K562 (cell line): Measurements from ENCODE around the gene PCF11. TPM values are rescaled to one million over a fixed set of nuclear protein-coding genes. Genes with fewer than 3 reads are reported as not detected.

Experiments used
- BCL6 ChIP-seq: fragments of 250-450 bp; sonication (Bioruptor Pico); IDR thresholded peaks from 2 replicates; pipeline ENCODE4 v1.4.0; 2020
- CBFA2T3 ChIP-seq: fragments of 450-650 bp; IDR thresholded peaks from 2 replicates; pipeline ENCODE4 v1.6.1; 2017
- CHD4 ChIP-seq: fragments of 200-600 bp; sonication (generic); IDR thresholded peaks from 3 replicates; pipeline ENCODE4 v1.6.1; 2012; ENCODE audit warnings: low read depth, mild to moderate bottlenecking, mixed read lengths, low read length, inconsistent platforms; ENCODE audit not compliant: insufficient read depth, insufficient replicate concordance, poor library complexity, severe bottlenecking
- EP300 ChIP-seq: IDR thresholded peaks from 2 replicates; pipeline ENCODE4 v1.6.1; 2012; ENCODE audit warnings: low read length, improper control_type of control experiment
- ETV1 ChIP-seq: fragments of 450-650 bp; conservative IDR thresholded peaks from 2 replicates; pipeline ENCODE4 v1.6.1; 2016; ENCODE audit warnings: missing genetic modification characterization, control low read depth, low read depth, missing compliant biosample characterization
- FOXM1 ChIP-seq, 2 experiments: fragments of 450-650 bp in 1 of 2; sonication (generic) in 1 of 2; formaldehyde crosslinking in 1 of 2; IDR thresholded peaks; 2 replicates each; pipeline versions ENCODE4 v1.6.1 to v1.9.0; 2017 to 2022; ENCODE audit warnings: low read depth in 2 of 2, mild to moderate bottlenecking in 2 of 2, missing genetic modification reagents in 1 of 2, moderate library complexity in 1 of 2
- KDM5B ChIP-seq: fragments of 200-600 bp; sonication (generic); IDR thresholded peaks from 2 replicates; pipeline ENCODE4 v1.6.1; 2012; ENCODE audit warnings: low read depth, mild to moderate bottlenecking, moderate library complexity, low read length, control low read depth, inconsistent platforms; ENCODE audit not compliant: insufficient replicate concordance
- L3MBTL2 ChIP-seq: fragments of 450-650 bp; IDR thresholded peaks from 2 replicates; pipeline ENCODE4 v1.6.1; 2016; ENCODE audit warnings: mild to moderate bottlenecking, moderate library complexity
- MTA2 ChIP-seq: fragments of 450-650 bp; IDR thresholded peaks from 2 replicates; pipeline ENCODE4 v1.6.1; 2016; ENCODE audit warnings: low read depth
- PRDM10 ChIP-seq: fragments of 450-650 bp; IDR thresholded peaks from 2 replicates; pipeline ENCODE4 v1.6.1; 2018; ENCODE audit not compliant: partially characterized antibody
- RBM25 ChIP-seq: fragments of 200-400 bp; formaldehyde crosslinking; IDR thresholded peaks from 2 replicates; pipeline ENCODE4 v1.6.1; 2018; ENCODE audit warnings: low read length, low read depth, moderate library complexity; ENCODE audit not compliant: severe bottlenecking
- SIN3A ChIP-seq, 2 experiments: fragments of 150-350 bp in 1 of 2; IDR thresholded peaks; 2 replicates each; pipeline ENCODE4 v1.6.1; 2011 to 2016; ENCODE audit warnings: borderline replicate concordance in 2 of 2, low read depth in 2 of 2, low read length in 2 of 2, mild to moderate bottlenecking in 2 of 2, moderate library complexity in 2 of 2; ENCODE audit not compliant: control insufficient read depth in 1 of 2
- SMARCA5 ChIP-seq: fragments of 450-650 bp; IDR thresholded peaks from 2 replicates; pipeline ENCODE4 v1.6.1; 2016
- TAF7 ChIP-seq: fragments of 450-650 bp; IDR thresholded peaks from 2 replicates; pipeline ENCODE4 v1.6.1; 2016; ENCODE audit warnings: missing genetic modification characterization, missing compliant biosample characterization
- ZBTB9 ChIP-seq: fragments of 450-650 bp; formaldehyde crosslinking; IDR thresholded peaks from 2 replicates; pipeline ENCODE4 v1.4.0; 2020; ENCODE audit warnings: mild to moderate bottlenecking, moderate library complexity
- ZKSCAN8 ChIP-seq: fragments of 200-800 bp; sonication (Bioruptor generic); IDR thresholded peaks from 2 replicates; pipeline ENCODE4 v1.6.1; 2016; ENCODE audit warnings: missing genetic modification characterization, missing compliant biosample characterization
- ZNF121 ChIP-seq: sonication (generic); formaldehyde crosslinking; conservative IDR thresholded peaks from 2 replicates; pipeline ENCODE4 v1.8.0; 2022; ENCODE audit warnings: missing genetic modification reagents
- ZNF212 ChIP-seq: fragments of 450-650 bp; formaldehyde crosslinking; IDR thresholded peaks from 2 replicates; pipeline ENCODE4 v1.4.0; 2020; ENCODE audit warnings: mild to moderate bottlenecking
- ZSCAN29 ChIP-seq: fragments of 450-650 bp; IDR thresholded peaks from 2 replicates; pipeline ENCODE4 v1.6.1; 2017
- polyA plus RNA-seq, 8 experiments: library from polyadenylated mRNA; depleted of rRNA in 4 of 8; stranded (reverse) in 5 of 8; unstranded in 3 of 8; fragments of >200 nt; fragmentation: Nextera tagmentation in 2 of 8; fragmentation: Illumina TruSeq in 1 of 8; extraction: Ambion mirVana in 2 of 8; extraction: Trizol in 1 of 8; gene quantifications; 2 replicates each; pipeline versions ENCODE4 v1.2.1 to v1.2.3, GENCODE V29; 2011 to 2014; ENCODE audit warnings: inconsistent platforms in 1 of 8, missing spikeins in 1 of 8
- total RNA-seq, 7 experiments: library from RNA; depleted of rRNA in 6 of 7; stranded (reverse); fragments of >200 nt in 6 of 7; fragmentation: Illumina TruSeq in 2 of 7; extraction: Trizol in 2 of 7; gene quantifications; 2 replicates each; pipeline versions ENCODE4 v1.2.1 to v1.2.3, GENCODE V29; 2011 to 2021; ENCODE audit warnings: low replicate concordance in 1 of 7
- TF ChIP-seq, protein P1 (sequence below): fragments of 200-800 bp; sonication (Bioruptor generic); IDR thresholded peaks from 2 replicates; pipeline ENCODE4 v1.6.1; 2017; ENCODE audit warnings: missing genetic modification characterization, missing compliant biosample characterization

PCF11 gene
- total and polyA plus RNA-seq, 9 of the 15 experiments (the other 6 are each of a cell fraction or from before 2014, with no cell fraction given): 9.3 to 91.6 (median 54.4) TPM

GRCh38 chr11:83194281-83195142 is 37.6 kb downstream of the PCF11 start (continued):
- TF ChIP-seq PRDM10 (peak; percentile 51), SIN3A (IDR thresholded peaks at IDR 0.05; ENCODE audit: borderline replicate concordance in 2 of 2, control insufficient read depth in 1 of 2, low read depth in 2 of 2, low read length in 2 of 2) (peak in 1 of 2 experiments; percentile 38; a peak in 1 of 4 replicates), TAF7 (tag) (peak; percentile 17; the same call in 1 of the 2 replicates), ZNF121 (no peak), RBM25 (no peak), ZSCAN29 (peak; percentile 99), L3MBTL2 (peak; percentile 28; the same call in 1 of the 2 replicates), BCL6 (no peak), EP300 (peak; percentile 9; the same call in 1 of the 2 replicates), CBFA2T3 (no peak), CHD4 (peak; percentile 18), ZNF212 (CRISPR knock-in tag) (no peak), MTA2 (0 out of 2 replicates have a peak, but pooled peaks have one; percentile 12), ETV1 (tag) (peak; percentile 26; the same call in 1 of the 2 replicates), SMARCA5 (peak; percentile 41; the same call in 1 of the 2 replicates), ZBTB9 (CRISPR knock-in tag) (0 out of 2 replicates have a peak, but pooled peaks have one; percentile 62), ZKSCAN8 (CRISPR knock-in tag) (no peak), FOXM1 (IDR thresholded peaks at IDR 0.05; ENCODE audit: low read depth) (no peak), FOXM1 (CRISPR knock-in tag; IDR thresholded peaks at IDR 0.05; ENCODE audit: low read depth) (no peak), KDM5B (peak; percentile 59)
- TF ChIP-seq, protein P1, sequence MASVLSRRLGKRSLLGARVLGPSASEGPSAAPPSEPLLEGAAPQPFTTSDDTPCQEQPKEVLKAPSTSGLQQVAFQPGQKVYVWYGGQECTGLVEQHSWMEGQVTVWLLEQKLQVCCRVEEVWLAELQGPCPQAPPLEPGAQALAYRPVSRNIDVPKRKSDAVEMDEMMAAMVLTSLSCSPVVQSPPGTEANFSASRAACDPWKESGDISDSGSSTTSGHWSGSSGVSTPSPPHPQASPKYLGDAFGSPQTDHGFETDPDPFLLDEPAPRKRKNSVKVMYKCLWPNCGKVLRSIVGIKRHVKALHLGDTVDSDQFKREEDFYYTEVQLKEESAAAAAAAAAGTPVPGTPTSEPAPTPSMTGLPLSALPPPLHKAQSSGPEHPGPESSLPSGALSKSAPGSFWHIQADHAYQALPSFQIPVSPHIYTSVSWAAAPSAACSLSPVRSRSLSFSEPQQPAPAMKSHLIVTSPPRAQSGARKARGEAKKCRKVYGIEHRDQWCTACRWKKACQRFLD (CRISPR knock-in tag): 0 out of 2 replicates have a peak, but pooled peaks have one; percentile 45
